Measurements from ENCODE around the gene ZNG1B. TPM values are rescaled to one million over a fixed set of nuclear protein-coding genes. Genes with fewer than 3 reads are reported as not detected.
"Not testable (repeated sequence)": the region's sequence is repeated elsewhere in the genome, so short reads cannot be mapped to it uniquely, and the experiment has no call there.

The ZNG1B gene
- total and polyA plus RNA-seq, 2 of the 13 experiments (the other 11 are each of a cell fraction or from before 2014, with no cell fraction given), result 33.8 to 72.2 TPM

- not testable (repeated sequence) for TF ChIP-seq CBX2 (IDR thresholded peaks at IDR 0.05; ENCODE audit: low read depth, low read length)
- peak; percentile 75; the same call in 1 of the 2 replicates for TF ChIP-seq CBX2 (CRISPR knock-in tag; IDR thresholded peaks at IDR 0.05; ENCODE audit: low read depth)
- TF ChIP-seq, protein P1, sequence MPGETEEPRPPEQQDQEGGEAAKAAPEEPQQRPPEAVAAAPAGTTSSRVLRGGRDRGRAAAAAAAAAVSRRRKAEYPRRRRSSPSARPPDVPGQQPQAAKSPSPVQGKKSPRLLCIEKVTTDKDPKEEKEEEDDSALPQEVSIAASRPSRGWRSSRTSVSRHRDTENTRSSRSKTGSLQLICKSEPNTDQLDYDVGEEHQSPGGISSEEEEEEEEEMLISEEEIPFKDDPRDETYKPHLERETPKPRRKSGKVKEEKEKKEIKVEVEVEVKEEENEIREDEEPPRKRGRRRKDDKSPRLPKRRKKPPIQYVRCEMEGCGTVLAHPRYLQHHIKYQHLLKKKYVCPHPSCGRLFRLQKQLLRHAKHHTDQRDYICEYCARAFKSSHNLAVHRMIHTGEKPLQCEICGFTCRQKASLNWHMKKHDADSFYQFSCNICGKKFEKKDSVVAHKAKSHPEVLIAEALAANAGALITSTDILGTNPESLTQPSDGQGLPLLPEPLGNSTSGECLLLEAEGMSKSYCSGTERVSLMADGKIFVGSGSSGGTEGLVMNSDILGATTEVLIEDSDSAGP (CRISPR knock-in tag; IDR thresholded peaks at IDR 0.05; ENCODE audit: borderline replicate concordance), result 0 out of 2 replicates have a peak, but pooled peaks have one; percentile 21
- TF ChIP-seq ZFX (CRISPR knock-in tag; IDR thresholded peaks at IDR 0.05; ENCODE audit: low read depth), result peak; percentile 30; the same call in 1 of the 2 replicates
- TF ChIP-seq, protein P2, sequence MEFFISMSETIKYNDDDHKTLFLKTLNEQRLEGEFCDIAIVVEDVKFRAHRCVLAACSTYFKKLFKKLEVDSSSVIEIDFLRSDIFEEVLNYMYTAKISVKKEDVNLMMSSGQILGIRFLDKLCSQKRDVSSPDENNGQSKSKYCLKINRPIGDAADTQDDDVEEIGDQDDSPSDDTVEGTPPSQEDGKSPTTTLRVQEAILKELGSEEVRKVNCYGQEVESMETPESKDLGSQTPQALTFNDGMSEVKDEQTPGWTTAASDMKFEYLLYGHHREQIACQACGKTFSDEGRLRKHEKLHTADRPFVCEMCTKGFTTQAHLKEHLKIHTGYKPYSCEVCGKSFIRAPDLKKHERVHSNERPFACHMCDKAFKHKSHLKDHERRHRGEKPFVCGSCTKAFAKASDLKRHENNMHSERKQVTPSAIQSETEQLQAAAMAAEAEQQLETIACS (CRISPR knock-in tag; IDR thresholded peaks at IDR 0.05), result peak; percentile 75
- TF ChIP-seq, protein P3, sequence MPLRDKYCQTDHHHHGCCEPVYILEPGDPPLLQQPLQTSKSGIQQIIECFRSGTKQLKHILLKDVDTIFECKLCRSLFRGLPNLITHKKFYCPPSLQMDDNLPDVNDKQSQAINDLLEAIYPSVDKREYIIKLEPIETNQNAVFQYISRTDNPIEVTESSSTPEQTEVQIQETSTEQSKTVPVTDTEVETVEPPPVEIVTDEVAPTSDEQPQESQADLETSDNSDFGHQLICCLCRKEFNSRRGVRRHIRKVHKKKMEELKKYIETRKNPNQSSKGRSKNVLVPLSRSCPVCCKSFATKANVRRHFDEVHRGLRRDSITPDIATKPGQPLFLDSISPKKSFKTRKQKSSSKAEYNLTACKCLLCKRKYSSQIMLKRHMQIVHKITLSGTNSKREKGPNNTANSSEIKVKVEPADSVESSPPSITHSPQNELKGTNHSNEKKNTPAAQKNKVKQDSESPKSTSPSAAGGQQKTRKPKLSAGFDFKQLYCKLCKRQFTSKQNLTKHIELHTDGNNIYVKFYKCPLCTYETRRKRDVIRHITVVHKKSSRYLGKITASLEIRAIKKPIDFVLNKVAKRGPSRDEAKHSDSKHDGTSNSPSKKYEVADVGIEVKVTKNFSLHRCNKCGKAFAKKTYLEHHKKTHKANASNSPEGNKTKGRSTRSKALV (CRISPR knock-in tag; IDR thresholded peaks at IDR 0.05), result peak; percentile 98
- peak; percentile 46; the same call in 1 of the 2 replicates for TF ChIP-seq UBTF (CRISPR knock-in tag; IDR thresholded peaks at IDR 0.05)
- peak; percentile 62; the same call in 1 of the 2 replicates for TF ChIP-seq MYPOP (CRISPR knock-in tag; IDR thresholded peaks at IDR 0.05)
- peak; percentile 44; the same call in 1 of the 2 replicates for TF ChIP-seq KDM5B (CRISPR knock-in tag; IDR thresholded peaks at IDR 0.05; ENCODE audit: borderline replicate concordance)
- 0 out of 2 replicates have a peak, but pooled peaks have one; percentile 22 for TF ChIP-seq ZNF776 (CRISPR knock-in tag; IDR thresholded peaks at IDR 0.05)
- peak; percentile 56; the same call in 1 of the 2 replicates for TF ChIP-seq ZSCAN20 (CRISPR knock-in tag; IDR thresholded peaks at IDR 0.05; ENCODE audit: borderline replicate concordance)
- TF ChIP-seq, protein P4, sequence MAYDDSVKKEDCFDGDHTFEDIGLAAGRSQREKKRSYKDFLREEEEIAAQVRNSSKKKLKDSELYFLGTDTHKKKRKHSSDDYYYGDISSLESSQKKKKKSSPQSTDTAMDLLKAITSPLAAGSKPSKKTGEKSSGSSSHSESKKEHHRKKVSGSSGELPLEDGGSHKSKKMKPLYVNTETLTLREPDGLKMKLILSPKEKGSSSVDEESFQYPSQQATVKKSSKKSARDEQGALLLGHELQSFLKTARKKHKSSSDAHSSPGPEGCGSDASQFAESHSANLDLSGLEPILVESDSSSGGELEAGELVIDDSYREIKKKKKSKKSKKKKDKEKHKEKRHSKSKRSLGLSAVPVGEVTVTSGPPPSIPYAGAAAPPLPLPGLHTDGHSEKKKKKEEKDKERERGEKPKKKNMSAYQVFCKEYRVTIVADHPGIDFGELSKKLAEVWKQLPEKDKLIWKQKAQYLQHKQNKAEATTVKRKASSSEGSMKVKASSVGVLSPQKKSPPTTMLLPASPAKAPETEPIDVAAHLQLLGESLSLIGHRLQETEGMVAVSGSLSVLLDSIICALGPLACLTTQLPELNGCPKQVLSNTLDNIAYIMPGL (CRISPR knock-in tag; IDR thresholded peaks at IDR 0.05; ENCODE audit: borderline replicate concordance in 1 of 2, low read depth in 1 of 2), result 0 out of 4 replicates have a peak, but pooled peaks of 1 of the 2 experiments have one; percentile 37
- 0 out of 2 replicates have a peak, but pooled peaks have one; percentile 33 for TF ChIP-seq ZMAT3 (CRISPR knock-in tag; conservative IDR thresholded peaks at IDR 0.05)
These were observed 65.9 kb downstream of the ZNG1B start (continued) for GRCh38 chr2:113503094-113504042.
